ENCODE data around the gene MUC21.
"Not testable (repeated sequence)": the region's sequence is repeated elsewhere in the genome, so short reads cannot be mapped to it uniquely, and the experiment has no call there.

Gene MUC21

GRCh38 chr6:31009731-31010130, 26.2 kb downstream of the MUC21 start:
- Mint-ChIP-seq H3K4me3 (no peak overlapping the region), H3K27me3 (ENCODE audit: low read depth) (peaks cover 15% of the 10 kb centered on the region), H3K4me1 (ENCODE audit: low read depth) (peaks cover 2% of the 10 kb centered on the region), H3K9me3 (no peaks in the 10 kb centered on the region), H3K27ac (no peak overlapping the region), H3K36me3 (ENCODE audit: low read depth) (no peaks in the 10 kb centered on the region)

DNA sequence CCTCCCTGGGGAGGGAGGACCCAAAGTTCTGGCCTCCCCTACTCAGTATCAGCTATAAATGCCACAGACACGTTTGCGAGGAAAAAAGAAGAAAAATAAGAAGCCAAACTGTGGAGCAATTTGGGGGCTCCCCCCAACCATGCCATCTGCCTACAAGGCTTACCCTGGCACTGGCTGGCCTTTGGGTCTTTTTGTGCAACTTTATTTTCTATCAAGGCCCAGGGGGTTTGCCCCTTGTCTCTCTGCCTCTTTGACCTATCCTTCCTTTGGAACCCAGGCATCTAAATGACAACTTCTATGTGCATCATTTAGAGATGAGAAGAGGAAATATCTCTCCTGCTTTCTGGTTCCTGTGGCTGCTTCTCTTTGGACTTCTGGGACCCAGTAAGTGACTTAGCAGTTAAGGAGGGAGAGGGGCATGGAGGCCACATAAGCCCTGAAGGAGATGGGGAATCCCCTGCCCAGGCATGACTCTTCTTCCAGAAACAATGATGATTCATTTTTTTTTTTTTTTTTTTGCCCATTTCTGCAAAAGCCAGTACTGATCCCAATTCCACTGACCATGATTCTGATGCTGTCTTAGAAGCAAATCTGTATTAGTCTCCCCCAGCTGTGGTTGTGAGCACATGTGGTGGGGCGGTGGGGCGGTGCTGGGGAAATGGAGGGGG, 27.0 kb downstream of the MUC21 start, which contains the start of gene MUC22:
Gene MUC22 (plus strand): TSS at position 82 of the 668 bp plus-strand sequence. CDS start 233 bp downstream, at position 315.
- Mint-ChIP-seq H3K27me3 (ENCODE audit: low read depth) (peaks cover 17% of the 10 kb centered on the region), H3K9me3 (no peaks in the 10 kb centered on the region), H3K36me3 (ENCODE audit: low read depth) (no peaks in the 10 kb centered on the region), H3K4me3 (no peak within 1 kb of the TSS), H3K4me1 (ENCODE audit: low read depth) (peaks cover 2% of the 10 kb centered on the region), H3K27ac (no peak within 1 kb of the TSS)

- H3K36me3 Mint-ChIP-seq (ENCODE audit: low read depth) = no peaks in the 10 kb centered on the region
- peaks cover 21% of the 10 kb centered on the region for H3K27me3 Mint-ChIP-seq (ENCODE audit: low read depth)
- H3K4me1 Mint-ChIP-seq (ENCODE audit: low read depth) = peaks cover 2% of the 10 kb centered on the region
- H3K27ac Mint-ChIP-seq = no peak overlapping the region
- H3K4me3 Mint-ChIP-seq = no peak overlapping the region
- peaks cover 4% of the 10 kb centered on the region for H3K9me3 Mint-ChIP-seq
Measured at GRCh38 chr6:31011153-31011552, 27.6 kb downstream of the MUC21 start.

GRCh38 chr6:31016659-31017299, 33.3 kb downstream of the MUC21 start:
- Mint-ChIP-seq H3K4me3 (no peak overlapping the region), H3K27ac (no peak overlapping the region), H3K9me3 (peaks cover 4% of the 10 kb centered on the region), H3K36me3 (ENCODE audit: low read depth) (no peaks in the 10 kb centered on the region), H3K27me3 (ENCODE audit: low read depth) (peaks cover 17% of the 10 kb centered on the region), H3K4me1 (ENCODE audit: low read depth) (no peaks in the 10 kb centered on the region)

GRCh38 chr6:31017436-31017835, 33.9 kb downstream of the MUC21 start:
- not testable (repeated sequence) for H3K4me1 Mint-ChIP-seq (ENCODE audit: low read depth); H3K27ac Mint-ChIP-seq; H3K4me3 Mint-ChIP-seq; H3K36me3 Mint-ChIP-seq (ENCODE audit: low read depth); H3K9me3 Mint-ChIP-seq
- peaks cover 18% of the 10 kb centered on the region for H3K27me3 Mint-ChIP-seq (ENCODE audit: low read depth)

DNA sequence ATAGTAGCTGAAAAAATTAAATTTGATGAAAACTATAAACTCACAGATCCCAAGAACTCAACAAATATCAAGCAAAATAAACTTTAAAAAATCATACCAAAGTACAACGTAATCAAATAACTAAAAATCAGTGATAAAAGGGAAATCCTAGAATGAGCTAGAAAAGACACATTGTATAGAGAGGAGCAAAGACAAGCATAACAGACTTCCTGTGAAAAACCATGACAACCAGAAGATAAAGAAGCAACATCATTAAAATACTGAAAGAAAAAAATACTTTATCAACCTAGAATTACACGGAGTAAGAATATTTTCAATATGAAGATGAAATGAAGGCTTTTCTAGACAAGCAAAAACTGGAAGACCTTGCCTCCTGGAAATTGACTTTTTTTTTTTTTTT, 36.5 kb downstream of the MUC21 start:
- Mint-ChIP-seq H3K9me3 (peaks cover 4% of the 10 kb centered on the region), H3K27me3 (ENCODE audit: low read depth) (peaks cover 25% of the 10 kb centered on the region), H3K4me3 (no peak overlapping the region), H3K4me1 (ENCODE audit: low read depth) (no peaks in the 10 kb centered on the region), H3K27ac (no peak overlapping the region), H3K36me3 (ENCODE audit: low read depth) (no peaks in the 10 kb centered on the region)

GRCh38 chr6:31020631-31021255, 37.2 kb downstream of the MUC21 start:
- peaks cover 24% of the 10 kb centered on the region for H3K27me3 Mint-ChIP-seq (ENCODE audit: low read depth)
- H3K36me3 Mint-ChIP-seq (ENCODE audit: low read depth); H3K27ac Mint-ChIP-seq; H3K4me3 Mint-ChIP-seq; H3K4me1 Mint-ChIP-seq (ENCODE audit: low read depth); H3K9me3 Mint-ChIP-seq: not testable (repeated sequence)

DNA sequence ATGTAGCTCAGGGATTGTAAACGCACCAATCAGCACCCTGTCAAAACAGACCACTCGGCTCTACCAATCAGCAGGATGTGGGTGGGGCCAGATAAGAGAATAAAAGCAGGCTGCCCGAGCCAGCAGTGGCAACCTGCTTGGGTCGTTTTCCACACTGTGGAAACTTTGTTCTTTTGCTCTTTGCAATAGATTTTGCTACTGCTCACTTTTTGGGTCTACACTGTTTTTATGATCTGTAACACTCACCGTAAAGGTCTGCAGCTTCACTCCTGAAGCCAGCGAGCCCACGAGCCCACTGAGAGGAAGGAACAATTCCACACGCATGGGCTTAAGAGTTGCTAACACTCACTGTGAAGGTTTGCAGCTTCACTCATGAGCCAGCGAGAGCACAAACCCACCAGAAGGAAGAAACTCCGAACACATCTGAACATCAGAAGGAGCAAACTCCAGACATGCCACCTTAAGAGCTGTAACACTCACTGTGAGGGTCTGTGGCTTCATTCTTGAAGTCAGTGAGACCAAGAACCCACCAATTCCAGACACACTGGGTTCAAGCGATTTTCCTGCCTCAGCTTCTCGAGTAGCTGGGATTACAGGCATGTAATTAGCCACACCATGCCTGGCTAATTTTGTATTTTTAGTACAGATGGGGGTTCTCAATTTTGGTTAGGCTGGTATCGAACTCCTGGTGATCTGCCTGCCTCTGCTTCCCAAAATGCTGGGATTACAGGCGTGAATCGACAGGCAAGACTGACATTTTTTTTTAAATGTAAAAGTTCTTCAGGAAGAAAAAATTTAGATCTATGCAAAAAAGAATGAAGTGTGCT, 38.4 kb downstream of the MUC21 start:
- H3K27me3 Mint-ChIP-seq (ENCODE audit: low read depth) = peaks cover 21% of the 10 kb centered on the region
- not testable (repeated sequence) for H3K27ac Mint-ChIP-seq; H3K9me3 Mint-ChIP-seq; H3K4me1 Mint-ChIP-seq (ENCODE audit: low read depth); H3K36me3 Mint-ChIP-seq (ENCODE audit: low read depth); H3K4me3 Mint-ChIP-seq

GRCh38 chr6:31025595-31025994, 42.1 kb downstream of the MUC21 start:
- Mint-ChIP-seq H3K9me3 (no peaks in the 10 kb centered on the region), H3K36me3 (ENCODE audit: low read depth) (no peaks in the 10 kb centered on the region), H3K27ac (no peak overlapping the region), H3K4me3 (no peak overlapping the region), H3K4me1 (ENCODE audit: low read depth) (no peaks in the 10 kb centered on the region), H3K27me3 (ENCODE audit: low read depth) (peaks cover 15% of the 10 kb centered on the region)

- H3K27ac Mint-ChIP-seq = no peak overlapping the region
- H3K36me3 Mint-ChIP-seq (ENCODE audit: low read depth) = no peaks in the 10 kb centered on the region
- no peak overlapping the region for H3K4me3 Mint-ChIP-seq
- no peaks in the 10 kb centered on the region for H3K9me3 Mint-ChIP-seq
- H3K27me3 Mint-ChIP-seq (ENCODE audit: low read depth) = no peaks in the 10 kb centered on the region
- no peaks in the 10 kb centered on the region for H3K4me1 Mint-ChIP-seq (ENCODE audit: low read depth)
Measured at GRCh38 chr6:31031095-31031494, 47.6 kb downstream of the MUC21 start.

- H3K4me3 Mint-ChIP-seq = no peak overlapping the region
- H3K9me3 Mint-ChIP-seq = no peaks in the 10 kb centered on the region
- H3K4me1 Mint-ChIP-seq (ENCODE audit: low read depth) = no peaks in the 10 kb centered on the region
- H3K27me3 Mint-ChIP-seq (ENCODE audit: low read depth) = no peaks in the 10 kb centered on the region
- H3K27ac Mint-ChIP-seq = no peak overlapping the region
- no peaks in the 10 kb centered on the region for H3K36me3 Mint-ChIP-seq (ENCODE audit: low read depth)
Measured at GRCh38 chr6:31033075-31033474, 49.6 kb downstream of the MUC21 start.

GRCh38 chr6:31035862-31036497, 52.5 kb downstream of the MUC21 start:
- Mint-ChIP-seq H3K4me3 (no peak overlapping the region), H3K27ac (no peak overlapping the region), H3K4me1 (ENCODE audit: low read depth) (no peaks in the 10 kb centered on the region), H3K9me3 (no peaks in the 10 kb centered on the region), H3K27me3 (ENCODE audit: low read depth) (peaks cover 6% of the 10 kb centered on the region), H3K36me3 (ENCODE audit: low read depth) (no peaks in the 10 kb centered on the region)

DNA sequence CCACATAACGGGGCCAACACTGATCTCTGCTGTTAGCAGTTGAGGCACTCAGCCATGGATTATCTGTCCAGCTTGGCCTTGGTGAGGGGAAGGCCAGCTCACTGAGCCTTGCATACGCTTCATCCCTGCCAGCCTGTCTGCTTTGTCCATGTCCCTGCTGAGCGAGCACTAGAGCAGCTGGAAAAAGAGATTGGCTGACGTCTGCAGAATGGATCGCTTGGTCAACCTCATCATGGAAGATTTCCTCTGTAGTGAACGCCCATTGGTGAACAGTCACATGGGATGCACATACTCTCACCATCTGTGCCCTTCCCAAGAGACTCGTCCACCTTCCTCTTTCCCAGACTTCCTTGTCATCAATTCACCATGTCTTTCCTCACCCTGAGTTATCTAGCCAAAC, 53.7 kb downstream of the MUC21 start:
- Mint-ChIP-seq H3K36me3 (ENCODE audit: low read depth) (no peaks in the 10 kb centered on the region), H3K27ac (no peak overlapping the region), H3K9me3 (no peaks in the 10 kb centered on the region), H3K27me3 (ENCODE audit: low read depth) (peaks cover 13% of the 10 kb centered on the region), H3K4me1 (ENCODE audit: low read depth) (no peaks in the 10 kb centered on the region), H3K4me3 (no peak overlapping the region)

DNA sequence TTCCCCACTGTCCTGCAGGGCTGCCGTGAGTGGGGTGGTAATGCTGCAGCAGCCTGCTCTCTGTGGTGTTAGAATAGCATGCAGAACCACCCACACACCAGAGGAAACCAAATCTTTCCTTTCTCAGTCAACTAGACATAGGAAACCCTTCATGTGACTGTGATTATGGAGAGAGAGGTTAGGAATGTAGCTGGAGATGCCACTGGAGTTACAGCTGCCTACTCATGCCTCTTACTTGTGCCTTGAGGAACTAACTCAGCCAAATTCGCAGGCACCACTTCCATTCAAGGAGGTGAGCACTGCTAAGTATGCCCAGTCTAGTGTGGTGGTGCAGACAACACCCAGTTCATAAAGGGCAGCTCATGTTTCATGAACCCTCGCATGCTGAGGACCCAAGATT, 54.2 kb downstream of the MUC21 start:
- Mint-ChIP-seq H3K36me3 (ENCODE audit: low read depth) (no peaks in the 10 kb centered on the region), H3K27me3 (ENCODE audit: low read depth) (peaks cover 13% of the 10 kb centered on the region), H3K4me3 (no peak overlapping the region), H3K4me1 (ENCODE audit: low read depth) (peaks cover under 1% of the 10 kb centered on the region), H3K27ac (no peak overlapping the region), H3K9me3 (no peaks in the 10 kb centered on the region)

Data from T-helper 1 cell treated with Interleukin-12 subunit alpha and Interleukin-12 subunit beta and Interleukin-4 antibody, amounts not matched to agents 30 μg/mL and 1 μg/mL, for 36 hours (primary cell).